RWPE1 (cell line): ENCODE results near the gene ADCY5.

ENCODE experiments used
- CTCF ChIA-PET: fragments of 350-600 bp; sonication (Branson Sonifier 250); formaldehyde crosslinking; extraction: SDS; loops from one replicate; lab custom pipeline; 2021; lab: Yijun Ruan, JAX
- POLR2A ChIA-PET: fragments of 400-600 bp; formaldehyde crosslinking; extraction: SDS; loops from one replicate; lab custom pipeline; 2020; ENCODE audit warnings: antibody characterized with exemption; ENCODE audit not compliant: low non-redundant PET; lab: Yijun Ruan, JAX
- DNase-seq: peaks from one replicate; pipeline ENCODE4 v3.0.0; 2012; ENCODE audit warnings: low spot score
- H3K27ac ChIP-seq: fragments of 450-650 bp; 2 replicates; pipeline ENCODE4 v1.5.1; 2017
- TF ChIP-seq, protein P1 (sequence below): fragments of 450-650 bp; conservative IDR thresholded peaks from 2 replicates; pipeline ENCODE4 v1.5.1; 2017; ENCODE audit warnings: low read depth, mild to moderate bottlenecking

Gene ADCY5

DNA sequence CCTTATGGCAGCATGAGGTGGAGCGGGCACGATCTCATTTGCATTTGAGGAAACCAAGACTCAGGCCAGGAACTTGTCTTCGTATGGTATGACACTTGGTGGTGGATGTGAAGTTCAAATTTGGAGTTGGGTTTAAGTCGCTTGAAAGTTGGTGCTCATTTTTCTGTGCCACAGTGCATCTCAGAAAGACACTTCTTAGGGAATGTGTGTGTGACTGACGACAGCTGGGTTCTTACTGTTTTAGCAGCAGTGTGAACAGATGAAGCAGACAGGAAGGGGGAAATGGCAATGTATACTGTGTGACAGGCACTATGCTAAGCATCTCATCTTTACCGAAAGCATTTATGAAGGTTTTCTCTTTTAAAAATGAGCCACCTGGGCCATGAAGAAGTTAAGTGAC lies 171.8 kb downstream of the ADCY5 start:
- CTCF ChIA-PET = interaction anchor here (0.9 kb wide), 1 partner anchor 9 kb away, joined by 4 read pairs; no protein-coding TSS in a partner anchor
- POLR2A ChIA-PET = no interaction called here
- no peak for DNase-seq

DNA sequence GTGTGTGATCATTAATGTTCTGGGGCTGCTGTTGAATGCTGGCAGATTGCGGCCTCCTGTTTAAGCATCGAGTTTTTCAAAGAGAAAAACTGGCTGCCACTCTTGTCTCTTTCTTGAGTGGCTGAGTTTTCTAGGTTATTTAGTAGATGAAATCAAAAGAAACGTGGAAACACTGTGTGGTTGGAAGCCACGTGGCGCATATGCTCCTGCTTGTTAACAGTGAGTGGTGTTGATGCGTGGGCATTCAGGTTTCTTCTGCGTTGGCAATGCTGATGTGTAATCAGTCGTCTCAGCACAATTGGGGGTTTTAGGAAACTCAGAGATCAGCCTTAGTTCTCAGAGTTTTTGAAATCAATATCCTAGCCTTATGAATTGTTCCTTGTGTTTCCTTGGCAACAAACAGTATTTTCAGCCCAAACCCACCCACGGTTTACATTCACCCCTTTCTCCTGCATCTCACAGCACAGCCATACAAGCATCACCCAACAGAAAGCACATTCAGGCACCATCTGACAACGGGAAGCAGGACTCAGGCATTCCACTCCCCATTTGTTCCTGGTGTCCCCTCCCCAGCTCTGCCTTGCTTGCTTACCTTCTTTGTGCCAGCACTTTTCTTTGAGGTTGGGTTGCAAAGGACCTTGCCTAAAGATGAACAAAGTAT lies 172.4 kb downstream of the ADCY5 start:
- DNase-seq = no peak
- POLR2A ChIA-PET = no interaction called here

More for the DNA sequence above, 171.8 kb downstream of the ADCY5 start:
- TF ChIP-seq, protein P1, sequence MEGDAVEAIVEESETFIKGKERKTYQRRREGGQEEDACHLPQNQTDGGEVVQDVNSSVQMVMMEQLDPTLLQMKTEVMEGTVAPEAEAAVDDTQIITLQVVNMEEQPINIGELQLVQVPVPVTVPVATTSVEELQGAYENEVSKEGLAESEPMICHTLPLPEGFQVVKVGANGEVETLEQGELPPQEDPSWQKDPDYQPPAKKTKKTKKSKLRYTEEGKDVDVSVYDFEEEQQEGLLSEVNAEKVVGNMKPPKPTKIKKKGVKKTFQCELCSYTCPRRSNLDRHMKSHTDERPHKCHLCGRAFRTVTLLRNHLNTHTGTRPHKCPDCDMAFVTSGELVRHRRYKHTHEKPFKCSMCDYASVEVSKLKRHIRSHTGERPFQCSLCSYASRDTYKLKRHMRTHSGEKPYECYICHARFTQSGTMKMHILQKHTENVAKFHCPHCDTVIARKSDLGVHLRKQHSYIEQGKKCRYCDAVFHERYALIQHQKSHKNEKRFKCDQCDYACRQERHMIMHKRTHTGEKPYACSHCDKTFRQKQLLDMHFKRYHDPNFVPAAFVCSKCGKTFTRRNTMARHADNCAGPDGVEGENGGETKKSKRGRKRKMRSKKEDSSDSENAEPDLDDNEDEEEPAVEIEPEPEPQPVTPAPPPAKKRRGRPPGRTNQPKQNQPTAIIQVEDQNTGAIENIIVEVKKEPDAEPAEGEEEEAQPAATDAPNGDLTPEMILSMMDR = no peak
- H3K27ac ChIP-seq = no peak overlapping the region

DNA sequence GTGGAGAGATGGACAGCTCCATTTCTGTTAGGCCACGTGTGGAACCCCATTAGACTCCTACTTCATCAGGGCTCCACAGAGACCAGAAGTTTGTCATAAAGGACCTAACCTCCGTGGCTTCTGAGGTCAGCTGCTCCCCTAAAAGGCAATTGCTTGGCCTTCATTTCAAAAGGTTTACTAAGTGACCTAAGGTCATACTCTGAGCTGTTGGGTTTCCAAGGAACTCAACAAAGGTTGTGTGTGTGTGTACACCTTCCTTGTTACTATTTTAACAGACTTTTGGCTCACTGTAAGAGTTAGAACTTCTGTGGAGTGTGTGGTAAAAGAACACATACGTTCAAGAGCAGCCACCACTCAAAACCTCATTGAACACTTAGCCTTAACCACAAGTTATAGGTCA lies 173.2 kb downstream of the ADCY5 start:
- TF ChIP-seq, protein P1 = no peak
- POLR2A ChIA-PET = no interaction called here
- CTCF ChIA-PET = no interaction called here
- no peak overlapping the region for H3K27ac ChIP-seq
- no peak for DNase-seq

More for the DNA sequence above, 172.4 kb downstream of the ADCY5 start:
- CTCF ChIA-PET = interaction anchor here (0.9 kb wide), 1 partner anchor 10 kb away, joined by 4 read pairs; no protein-coding TSS in a partner anchor
- H3K27ac ChIP-seq = no peak overlapping the region
- TF ChIP-seq, protein P1 = no peak

- H3K27ac ChIP-seq = no peak overlapping the region
- TF ChIP-seq, protein P1 = no peak
- DNase-seq = no peak
- CTCF ChIA-PET = no interaction called here
- POLR2A ChIA-PET = no interaction called here
These were observed 176.3 kb downstream of the ADCY5 start for GRCh38 chr3:123272547-123272946.

- TF ChIP-seq, protein P1 = no peak
- ChIA-PET POLR2A (no interaction called here), CTCF (no interaction called here)
These were observed 177.3 kb downstream of the ADCY5 start for GRCh38 chr3:123271466-123272159.

GRCh38 chr3:123270818-123271217 lies 178.1 kb downstream of the ADCY5 start:
- POLR2A ChIA-PET = no interaction called here
- CTCF ChIA-PET = no interaction called here

More at GRCh38 chr3:123271466-123272159, 177.3 kb downstream of the ADCY5 start:
- no peak for DNase-seq
- H3K27ac ChIP-seq = no peak overlapping the region

More at GRCh38 chr3:123270818-123271217, 178.1 kb downstream of the ADCY5 start:
- H3K27ac ChIP-seq = no peak overlapping the region
- TF ChIP-seq, protein P1 = no peak
- DNase-seq = no peak
